HG02588 (cell line): ENCODE results near the gene ROMO1.
"Not testable (repeated sequence)": the region's sequence is repeated elsewhere in the genome, so short reads cannot be mapped to it uniquely, and the experiment has no call there.

ENCODE experiments used
- ATAC-seq: cut with Tn5 transposase; IDR thresholded peaks from one replicate; pipeline ENCODE4 v1.9.1; 2021; ENCODE audit warnings: mild to moderate bottlenecking, moderate library complexity; ENCODE audit not compliant: unreplicated experiment

The ROMO1 gene

GRCh38 chr20:35709259-35709658 is 10.1 kb downstream of the ROMO1 start:
- ATAC-seq = no peak

- ATAC-seq = no peak
Observed at GRCh38 chr20:35710039-35710438, 10.8 kb downstream of the ROMO1 start.

GRCh38 chr20:35710884-35711587 is 11.8 kb downstream of the ROMO1 start:
- ATAC-seq = no peak

GRCh38 chr20:35711588-35712209 is 12.5 kb downstream of the ROMO1 start:
- no peak for ATAC-seq

- not testable (repeated sequence) for ATAC-seq
Observed at GRCh38 chr20:35713120-35713519, 13.9 kb downstream of the ROMO1 start.

GRCh38 chr20:35714127-35714526 is 14.9 kb downstream of the ROMO1 start:
- ATAC-seq = no peak

- no peak for ATAC-seq
Observed at GRCh38 chr20:35715652-35716051, 16.4 kb downstream of the ROMO1 start.

GRCh38 chr20:35716330-35716729 is 17.1 kb downstream of the ROMO1 start:
- ATAC-seq = no peak

GRCh38 chr20:35718321-35718720 is 19.1 kb downstream of the ROMO1 start:
- not testable (repeated sequence) for ATAC-seq

GRCh38 chr20:35718972-35719635 is 19.9 kb downstream of the ROMO1 start:
- no peak for ATAC-seq

GRCh38 chr20:35719717-35720116 is 20.5 kb downstream of the ROMO1 start:
- no peak for ATAC-seq

- no peak for ATAC-seq
Observed at GRCh38 chr20:35720165-35721123, 21.2 kb downstream of the ROMO1 start.

GRCh38 chr20:35721219-35721618 is 22.0 kb downstream of the ROMO1 start:
- ATAC-seq = no peak

GRCh38 chr20:35721621-35722020 is 22.4 kb downstream of the ROMO1 start:
- ATAC-seq = no peak

GRCh38 chr20:35723275-35723639 is 24.1 kb downstream of the ROMO1 start:
- not testable (repeated sequence) for ATAC-seq

- ATAC-seq = not testable (repeated sequence)
Observed at GRCh38 chr20:35723652-35724320, 24.6 kb downstream of the ROMO1 start.

- ATAC-seq = no peak
Observed at GRCh38 chr20:35724321-35725230, 25.4 kb downstream of the ROMO1 start.

GRCh38 chr20:35726842-35727711 is 27.9 kb downstream of the ROMO1 start:
- no peak for ATAC-seq
